HCT116 (cell line): Measurements from ENCODE around the gene RINL. TPM values are rescaled to one million over a fixed set of nuclear protein-coding genes. Genes with fewer than 3 reads are reported as not detected.

Experiments
- ATAC-seq: fragments of 200-7000 bp; cut with Tn5 transposase; 2 replicates; pipeline ENCODE4 v1.9.1; 2020; ENCODE audit warnings: mild to moderate bottlenecking, moderate library complexity
- BruUV-seq: library from RNA; stranded (reverse); fragments of 400-500 nt; replicated peaks from 2 replicates; lab custom pipeline; 2021; lab: Mats Ljungman, UMichigan
- CTCF ChIA-PET: fragments of 300-600 bp; sonication (Branson Sonifier 250); formaldehyde crosslinking; loops from one replicate; lab custom pipeline; 2021; ENCODE audit warnings: antibody characterized with exemption; lab: Charles Lee
- POLR2A ChIA-PET: fragments of 300-600, 350-600 bp; sonication (Branson Sonifier 250); formaldehyde crosslinking; loops from one replicate; lab custom pipeline; 2021; ENCODE audit warnings: antibody characterized with exemption; lab: Charles Lee
- RAD21 ChIA-PET, 2 experiments: fragments of 300-600 bp; sonication (Branson Sonifier 250); formaldehyde crosslinking; loops; one replicate each; lab custom pipeline; 2023; ENCODE audit warnings: low total read pairs in 2 of 2; ENCODE audit not compliant: uncharacterized antibody in 2 of 2, unreplicated experiment in 2 of 2, low non-redundant PET in 1 of 2; lab: Charles Lee
- DNase-seq: peaks from one replicate; pipeline ENCODE4 v3.0.0-alpha.2; 2010; ENCODE audit warnings: low read depth, low spot score
- H2AFZ ChIP-seq: fragments of 200-600 bp; shearing (Covaris generic), sonication (generic); 2 replicates; pipeline ENCODE4 v1.6.1; 2017; ENCODE audit warnings: low read depth, mixed run types, mixed read lengths, antibody characterized with exemption, low read length; ENCODE audit not compliant: poor library complexity, severe bottlenecking
- H3K27ac ChIP-seq: 2 replicates; pipeline ENCODE4 v1.5.1; 2012; ENCODE audit warnings: low read depth, low read length
- H3K27me3 ChIP-seq: fragments of 200-600 bp; sonication (generic); 2 replicates; pipeline ENCODE4 v1.6.1; 2016; ENCODE audit warnings: mixed run types, low read length, mixed read lengths; ENCODE audit not compliant: insufficient read depth
- H3K36me3 ChIP-seq, 2 experiments: fragments of 200-500 bp in 1 of 2; fragments of 200-600 bp in 1 of 2; sonication (Bioruptor generic) in 1 of 2; sonication (generic) in 1 of 2; 2 replicates each; pipeline versions ENCODE4 v1.5.1 to v1.6.1; 2014 to 2016; ENCODE audit warnings: low read length in 2 of 2, inconsistent platforms in 1 of 2, mixed read lengths in 1 of 2, mixed run types in 1 of 2; ENCODE audit not compliant: insufficient read depth in 2 of 2, control insufficient read depth in 1 of 2
- H3K4me1 ChIP-seq, 2 experiments: fragments of 200-600 bp in 1 of 2; sonication (generic) in 1 of 2; 2 replicates each; pipeline versions ENCODE4 v1.5.1 to v1.6.1; 2012 to 2017; ENCODE audit warnings: low read length in 2 of 2, inconsistent platforms in 1 of 2, mild to moderate bottlenecking in 1 of 2, mixed read lengths in 1 of 2, mixed run types in 1 of 2, moderate library complexity in 1 of 2; ENCODE audit not compliant: insufficient read depth in 2 of 2, control insufficient read depth in 1 of 2
- H3K4me2 ChIP-seq: fragments of 200-600 bp; sonication (generic); 2 replicates; pipeline ENCODE4 v1.6.1; 2017; ENCODE audit warnings: mixed run types, low read length, mixed read lengths
- H3K4me3 ChIP-seq, 2 experiments: fragments of 200-600 bp in 1 of 2; sonication (generic) in 1 of 2; replicated peaks in 1 of 2; 2 replicates each; pipeline ENCODE4 v1.5.1; 2011 to 2016; ENCODE audit warnings: low read length in 2 of 2, control low read depth in 1 of 2, low read depth in 1 of 2, mild to moderate bottlenecking in 1 of 2, mixed read lengths in 1 of 2, mixed run types in 1 of 2
- H3K79me2 ChIP-seq: fragments of 200-600 bp; sonication (generic); 2 replicates; pipeline ENCODE4 v1.6.1; 2017; ENCODE audit warnings: mild to moderate bottlenecking, mixed run types, low read length, moderate library complexity, mixed read lengths; ENCODE audit not compliant: insufficient read depth
- H3K9ac ChIP-seq: fragments of 200-600 bp; sonication (generic); 2 replicates; pipeline ENCODE4 v1.6.1; 2016; ENCODE audit warnings: low read length, mixed read lengths
- H3K9me2 ChIP-seq: fragments of 200-600 bp; sonication (generic), shearing (Covaris generic); 2 replicates; pipeline ENCODE4 v1.6.1; 2017; ENCODE audit warnings: mixed run types, mild to moderate bottlenecking, moderate library complexity; ENCODE audit not compliant: insufficient read depth
- H3K9me3 ChIP-seq, 2 experiments: fragments of 200-500 bp in 1 of 2; fragments of 200-600 bp in 1 of 2; sonication (Bioruptor generic) in 1 of 2; sonication (generic) in 1 of 2; 2 replicates each; pipeline ENCODE4 v1.6.1; 2014 to 2017; ENCODE audit warnings: low read length in 2 of 2, mixed read lengths in 2 of 2, inconsistent platforms in 1 of 2, low read depth in 1 of 2, mild to moderate bottlenecking in 1 of 2, mixed run types in 1 of 2, moderate library complexity in 1 of 2; ENCODE audit not compliant: control insufficient read depth in 1 of 2, insufficient read depth in 1 of 2
- H4K20me1 ChIP-seq: fragments of 200-600 bp; sonication (generic), shearing (Covaris generic); 2 replicates; pipeline ENCODE4 v1.6.1; 2017; ENCODE audit warnings: mixed run types, mild to moderate bottlenecking, moderate library complexity; ENCODE audit not compliant: insufficient read depth
- ATF3 ChIP-seq: IDR thresholded peaks from 2 replicates; pipeline ENCODE4 v1.6.1; 2012
- CBX3 ChIP-seq: IDR thresholded peaks from 2 replicates; pipeline ENCODE4 v1.6.1; 2012; ENCODE audit warnings: low read depth
- EGR1 ChIP-seq: IDR thresholded peaks from 2 replicates; pipeline ENCODE4 v1.6.1; 2012; ENCODE audit warnings: low read depth
- ELF1 ChIP-seq: IDR thresholded peaks from 2 replicates; pipeline ENCODE4 v1.6.1; 2012; ENCODE audit warnings: low read depth, borderline replicate concordance
- EZH2 ChIP-seq: fragments of 200-600 bp; sonication (generic); IDR thresholded peaks from 2 replicates; pipeline ENCODE4 v1.6.1; 2017; ENCODE audit warnings: antibody characterized with exemption, mixed run types
- EZH2phosphoT487 ChIP-seq: fragments of 200-600 bp; IDR thresholded peaks from 2 replicates; pipeline ENCODE4 v1.6.1; 2018; ENCODE audit warnings: antibody characterized with exemption, borderline replicate concordance
- FOSL1 ChIP-seq: IDR thresholded peaks from 2 replicates; pipeline ENCODE4 v1.6.1; 2012; ENCODE audit warnings: low read depth
- JUND ChIP-seq: IDR thresholded peaks from 2 replicates; pipeline ENCODE4 v1.6.1; 2012
- RAD21 ChIP-seq: IDR thresholded peaks from 2 replicates; pipeline ENCODE4 v1.6.1; 2012; ENCODE audit warnings: low read depth, mild to moderate bottlenecking
- SIN3A ChIP-seq: IDR thresholded peaks from 2 replicates; pipeline ENCODE4 v1.6.1; 2012; ENCODE audit warnings: low read depth
- SRF ChIP-seq: IDR thresholded peaks from 2 replicates; pipeline ENCODE4 v1.6.1; 2012; ENCODE audit warnings: low read depth
- TCF7L2 ChIP-seq: IDR thresholded peaks from 2 replicates; pipeline ENCODE4 v1.7.0; 2011; ENCODE audit warnings: borderline replicate concordance, inconsistent platforms; ENCODE audit not compliant: insufficient read depth, insufficient read length; ENCODE audit errors: extremely low read depth
- ZFX ChIP-seq: fragments of 450-650 bp; IDR thresholded peaks from 2 replicates; pipeline ENCODE4 v1.6.1; 2017
- ZNF274 ChIP-seq: fragments of 200-500 bp; sonication (Bioruptor generic); IDR thresholded peaks from 2 replicates; pipeline ENCODE4 v1.6.1; 2014; ENCODE audit warnings: mild to moderate bottlenecking, low read depth, low read length, inconsistent platforms
- intact Hi-C: fragments of 100-400 bp; cut with micrococcal nuclease; formaldehyde crosslinking; loops from 2 replicates; pipeline ENCODE4 v1.10.0; 2022
- total RNA-seq: library from RNA; stranded (reverse); gene quantifications from one replicate; pipeline ENCODE4 v1.2.1, GENCODE V29; 2021; ENCODE audit not compliant: unreplicated experiment
- TF ChIP-seq, protein P1 (sequence below): IDR thresholded peaks from 2 replicates; pipeline ENCODE4 v1.6.1; 2012

The RINL gene
- total RNA-seq, 1 experiment from 2014 or later, result 28.6 TPM

GRCh38 chr19:38911388-38912001 lies 33.4 kb upstream of the RINL start:
- Histone ChIP-seq H3K4me3 (no peak overlapping the region), H3K9ac (no peak overlapping the region)
- TF ChIP-seq ZFX, result no peak
- TF ChIP-seq TCF7L2, result no peak
- TF ChIP-seq SRF, result no peak
- TF ChIP-seq JUND, result no peak
- TF ChIP-seq SIN3A, result no peak
- TF ChIP-seq EGR1, result no peak
- no peak for TF ChIP-seq EZH2phosphoT487
- TF ChIP-seq, protein P1, sequence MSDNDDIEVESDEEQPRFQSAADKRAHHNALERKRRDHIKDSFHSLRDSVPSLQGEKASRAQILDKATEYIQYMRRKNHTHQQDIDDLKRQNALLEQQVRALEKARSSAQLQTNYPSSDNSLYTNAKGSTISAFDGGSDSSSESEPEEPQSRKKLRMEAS, result no peak
- TF ChIP-seq FOSL1, result no peak
- TF ChIP-seq EZH2, result no peak
- no peak for TF ChIP-seq RAD21
- TF ChIP-seq ELF1, result no peak
- TF ChIP-seq ATF3, result no peak
- no peak for TF ChIP-seq CBX3
- no peak for TF ChIP-seq ZNF274
- TF ChIP-seq, all 23 proteins: peak for 0
- Histone ChIP-seq H2AFZ (no peak overlapping the region), H3K36me3 (0 out of 4 replicates have a peak, but pooled peaks cover 0 to 9% of the 10 kb centered on the region in 2 experiments), H3K4me2 (no peak overlapping the region), H4K20me1 (no peaks in the 10 kb centered on the region), H3K9me3 (no peaks in the 10 kb centered on the region), H3K9me2 (no peaks in the 10 kb centered on the region), H3K27ac (no peak overlapping the region), H3K27me3 (no peaks in the 10 kb centered on the region), H3K79me2 (no peaks in the 10 kb centered on the region), H3K4me1 (no peaks in the 10 kb centered on the region)
- DNase-seq, result no peak
- CTCF ChIA-PET, result no interaction called here
- RAD21 ChIA-PET, result no interaction called here
- POLR2A ChIA-PET, result no interaction called here
- intact Hi-C loops, result no loop called here
- no peak for ATAC-seq
- no TSS peak for BruUV-seq
